HG03520 (cell line): Measurements from ENCODE around the gene LSM3.
"Not testable (repeated sequence)": the region's sequence is repeated elsewhere in the genome, so short reads cannot be mapped to it uniquely, and the experiment has no call there.

Source experiments
- ATAC-seq: cut with Tn5 transposase; IDR thresholded peaks from one replicate; pipeline ENCODE4 v1.9.1; 2021; ENCODE audit warnings: mild to moderate bottlenecking, moderate library complexity; ENCODE audit not compliant: unreplicated experiment

Gene LSM3

DNA sequence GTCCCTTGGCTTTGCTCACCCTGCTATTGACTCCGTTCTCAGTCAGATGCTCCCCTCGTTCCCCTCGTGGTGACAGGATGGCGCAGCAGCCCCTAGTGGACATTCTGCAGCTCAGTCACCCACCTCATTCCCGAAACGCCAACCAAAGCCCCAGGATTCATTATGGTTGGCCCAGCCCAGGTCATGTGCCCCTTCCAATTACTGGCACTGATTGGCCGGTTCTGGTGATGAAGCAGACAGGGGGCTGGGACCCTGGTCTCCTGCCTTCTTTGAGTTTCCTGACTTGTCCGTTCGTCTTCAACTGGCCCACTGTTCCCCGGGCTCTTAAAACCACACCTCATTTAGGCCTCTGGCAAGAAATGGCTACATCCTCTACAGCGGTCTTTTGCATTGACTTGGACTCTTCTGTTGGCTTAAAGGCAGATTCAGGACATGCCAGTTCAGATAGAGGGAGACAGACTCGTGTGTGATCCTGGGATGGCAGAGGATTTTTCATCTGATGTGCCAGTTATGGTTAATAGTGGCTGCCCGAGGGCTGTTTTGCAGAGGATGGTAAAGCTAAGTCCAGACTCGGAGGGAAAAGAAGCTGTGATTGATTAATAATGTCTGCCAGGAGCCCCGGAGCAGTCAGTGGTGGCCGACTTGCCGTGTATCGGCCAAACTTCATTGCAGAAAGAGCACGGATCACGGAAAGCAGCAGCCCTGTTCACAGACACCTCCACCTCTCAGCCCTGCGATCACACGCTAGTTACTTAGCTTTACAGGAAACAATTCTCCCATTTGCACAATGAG lies 37.8 kb downstream of the LSM3 start:
- ATAC-seq: no peak

DNA sequence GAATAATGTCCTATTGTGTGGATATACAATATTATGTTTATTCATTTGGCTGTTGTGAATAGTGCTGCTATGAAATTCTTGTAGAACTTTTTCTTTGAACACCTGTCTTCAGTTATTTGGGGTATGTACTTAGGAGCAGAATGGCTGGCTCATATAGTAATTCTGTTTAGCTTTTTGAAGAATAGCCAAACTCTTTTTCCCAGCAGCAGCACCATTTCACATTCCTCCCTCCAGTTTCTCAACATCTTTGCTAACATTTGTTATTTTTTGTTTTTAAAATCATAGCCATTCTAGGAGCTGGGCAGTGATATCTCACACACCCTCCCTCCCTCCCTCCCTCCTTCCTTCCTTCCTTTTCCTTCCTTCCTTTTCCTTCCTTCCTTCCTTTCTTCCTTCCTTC lies 39.7 kb downstream of the LSM3 start:
- no peak for ATAC-seq

DNA sequence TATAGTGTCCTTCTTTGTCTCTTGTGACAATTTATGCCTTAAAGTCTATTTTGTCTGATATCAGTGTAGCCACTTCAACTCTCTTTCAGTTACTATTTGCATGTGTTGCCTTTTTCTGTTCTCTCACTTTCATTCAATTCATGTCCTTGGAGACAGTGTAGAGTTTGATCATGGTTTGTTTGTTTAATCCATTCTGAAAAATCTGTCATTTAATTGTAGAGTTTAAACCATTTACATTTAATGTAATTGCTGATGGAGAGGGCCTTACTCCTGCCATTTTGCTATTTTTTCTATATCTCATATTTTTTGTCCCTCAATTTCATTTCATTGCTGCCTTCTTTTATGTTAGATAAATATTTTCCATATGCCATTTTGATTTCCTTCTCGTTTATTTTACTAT lies 42.3 kb downstream of the LSM3 start:
- no peak for ATAC-seq

DNA sequence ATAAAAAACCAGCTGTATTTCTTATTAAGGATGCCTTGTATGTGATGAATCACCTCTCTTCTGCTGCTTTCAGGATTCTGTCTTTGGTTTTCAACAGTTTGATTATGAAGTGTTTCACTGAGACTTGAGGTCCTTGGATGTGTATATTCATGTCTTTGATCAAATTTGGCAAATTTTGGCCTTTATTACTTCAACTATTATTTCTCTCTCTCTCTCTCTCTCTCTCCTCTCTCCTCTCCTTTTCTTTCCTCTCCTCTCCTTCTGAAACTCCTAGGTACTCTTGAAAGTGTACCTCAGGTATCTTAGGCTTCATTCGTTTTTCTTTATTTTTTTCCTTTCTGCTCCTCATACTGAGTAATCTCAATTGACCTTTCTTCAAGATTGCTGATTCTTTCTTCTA lies 43.3 kb downstream of the LSM3 start:
- ATAC-seq: no peak

DNA sequence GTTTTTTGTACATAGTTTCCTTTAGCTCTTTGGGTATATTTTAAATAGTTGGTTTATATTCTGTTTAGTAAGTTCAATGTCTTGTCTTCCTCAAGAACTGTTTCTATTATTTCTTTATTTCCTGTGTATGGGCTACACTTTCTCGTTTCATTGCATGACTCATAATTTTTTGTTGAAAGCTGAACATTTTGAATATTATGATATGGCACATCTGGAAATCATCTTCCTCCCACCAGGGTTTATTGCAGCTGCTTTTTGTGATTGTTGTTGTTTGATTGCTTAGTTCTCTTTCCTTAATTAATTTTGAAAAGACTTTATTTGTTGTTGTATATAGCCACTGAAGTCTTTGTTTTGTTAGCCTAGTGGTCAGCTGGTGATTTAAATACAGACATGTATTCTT lies 43.8 kb downstream of the LSM3 start:
- no peak for ATAC-seq

DNA sequence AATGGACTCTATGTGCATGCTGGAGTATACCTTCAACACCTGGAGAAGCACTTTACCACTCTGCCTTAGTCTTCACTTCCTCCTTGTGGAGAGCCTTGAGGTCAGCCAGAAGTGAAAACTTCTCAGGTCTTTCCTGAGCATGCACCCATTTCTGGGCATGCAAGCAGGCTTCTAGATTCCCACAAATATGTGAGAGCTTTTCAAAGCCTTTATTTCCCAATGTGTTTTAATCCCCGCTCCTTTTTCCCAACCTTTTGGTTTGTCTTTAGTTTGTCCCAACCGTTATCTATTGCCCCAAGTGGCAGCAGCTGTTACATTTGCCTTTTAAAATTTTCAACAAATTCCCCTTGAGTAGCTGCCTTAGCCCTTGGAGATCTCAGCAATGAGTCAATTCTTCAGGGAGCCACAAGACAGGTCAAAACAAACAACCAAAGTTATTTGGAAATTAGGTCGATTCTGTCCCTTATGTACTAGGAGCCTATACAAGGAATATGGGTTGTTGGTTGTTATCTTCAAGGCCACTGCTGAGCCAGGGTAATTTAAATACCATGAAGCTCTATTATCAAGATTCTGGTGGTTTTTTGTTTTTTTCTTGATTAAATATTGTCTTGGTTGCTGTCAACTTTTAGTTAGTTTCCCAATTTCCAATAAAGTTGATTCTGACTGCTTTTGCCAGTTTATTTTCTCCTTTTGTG lies 44.4 kb downstream of the LSM3 start:
- ATAC-seq: no peak

DNA sequence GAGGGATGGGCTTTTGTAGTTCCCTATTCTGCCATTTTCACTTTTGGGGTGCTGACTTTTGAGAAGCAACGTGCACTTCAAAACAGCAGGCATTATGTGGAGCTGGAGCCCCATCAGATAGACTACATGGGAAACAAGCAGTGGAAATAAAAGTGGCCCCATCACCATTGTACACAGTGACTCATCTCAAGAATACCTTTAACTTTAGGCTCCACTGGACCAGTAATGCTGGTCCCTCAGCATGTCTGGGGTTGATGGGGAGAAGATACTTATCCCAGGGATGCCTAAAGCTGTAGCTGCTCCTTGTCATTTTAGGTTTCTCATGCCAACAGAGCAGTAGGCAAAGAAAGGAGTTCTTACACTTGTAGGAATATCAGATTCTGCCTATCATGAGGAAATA lies 45.0 kb downstream of the LSM3 start:
- no peak for ATAC-seq

DNA sequence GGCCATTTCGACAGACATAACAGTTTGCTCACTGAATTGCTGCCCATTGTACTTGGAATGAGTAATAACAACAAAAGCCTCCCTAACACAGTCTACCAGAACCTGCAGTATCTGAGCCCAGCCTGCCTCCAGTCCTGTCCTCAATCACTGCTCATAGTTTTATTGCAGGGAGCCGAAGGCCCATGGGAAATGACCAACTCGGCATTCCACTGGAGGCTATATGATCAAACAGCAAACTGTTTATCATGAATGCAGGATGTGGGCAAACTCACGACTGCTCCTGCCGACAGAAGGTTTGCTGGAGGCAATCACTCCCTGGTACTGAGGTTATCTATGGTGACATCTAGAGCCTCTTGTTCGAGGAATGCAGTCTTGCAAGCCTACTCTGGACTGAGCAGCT lies 46.3 kb downstream of the LSM3 start:
- ATAC-seq: no peak

DNA sequence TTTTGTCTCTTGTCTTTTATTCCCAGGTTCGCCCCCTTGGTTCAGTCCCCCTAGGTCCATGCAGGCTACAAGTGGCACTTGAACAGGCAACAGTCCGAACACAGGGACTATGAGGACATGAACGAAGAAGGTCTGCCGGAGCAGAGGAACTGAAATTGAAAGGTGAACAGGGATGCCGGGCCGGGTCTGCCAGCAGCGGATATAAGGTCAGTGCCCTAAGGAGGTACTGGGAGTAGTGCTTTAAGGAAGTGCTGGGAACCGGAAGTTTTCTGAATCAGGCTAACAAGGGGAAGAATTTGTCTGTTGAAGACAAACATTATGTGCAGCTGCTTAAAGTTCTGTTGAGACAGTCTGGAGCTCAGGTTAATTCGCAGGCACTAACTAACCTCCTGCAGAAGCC lies 46.8 kb downstream of the LSM3 start:
- no peak for ATAC-seq

DNA sequence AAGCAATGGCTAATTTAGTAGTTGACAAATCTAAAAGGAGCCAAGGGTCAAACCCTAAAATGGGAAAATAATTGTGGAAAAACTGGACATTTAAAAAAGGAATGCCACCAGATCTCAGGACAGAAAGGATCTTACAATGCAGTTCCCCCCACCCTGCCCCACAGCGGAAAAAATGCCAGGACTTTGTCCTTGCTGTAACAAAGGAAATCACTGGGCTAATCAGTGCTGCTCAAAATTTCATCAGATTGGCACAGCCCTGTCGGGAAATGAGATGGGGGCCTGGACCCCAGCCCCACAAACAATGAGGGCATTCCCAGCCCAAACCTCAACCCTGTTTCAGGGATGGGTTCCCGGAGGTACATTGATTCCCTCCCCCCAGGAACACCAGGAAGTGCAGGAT lies 47.7 kb downstream of the LSM3 start:
- not testable (repeated sequence) for ATAC-seq

DNA sequence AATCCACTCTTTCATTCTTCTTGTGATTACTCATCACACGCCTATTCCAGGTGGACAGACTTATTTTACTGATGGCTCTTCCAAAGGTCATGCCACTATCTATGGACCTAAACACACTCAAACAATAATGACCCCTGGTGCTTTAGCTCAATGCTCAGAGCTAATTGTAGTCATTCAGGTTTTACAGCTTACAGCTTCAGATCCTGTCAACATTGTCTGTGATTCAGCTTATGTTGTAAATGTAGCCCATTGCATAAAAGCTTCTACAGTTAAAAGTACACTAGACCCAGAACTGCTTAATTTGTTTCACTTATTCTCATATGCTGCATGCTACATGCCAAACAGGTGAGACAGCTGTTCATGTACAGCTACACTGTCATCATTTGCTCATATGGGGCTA lies 49.2 kb downstream of the LSM3 start:
- no peak for ATAC-seq

DNA sequence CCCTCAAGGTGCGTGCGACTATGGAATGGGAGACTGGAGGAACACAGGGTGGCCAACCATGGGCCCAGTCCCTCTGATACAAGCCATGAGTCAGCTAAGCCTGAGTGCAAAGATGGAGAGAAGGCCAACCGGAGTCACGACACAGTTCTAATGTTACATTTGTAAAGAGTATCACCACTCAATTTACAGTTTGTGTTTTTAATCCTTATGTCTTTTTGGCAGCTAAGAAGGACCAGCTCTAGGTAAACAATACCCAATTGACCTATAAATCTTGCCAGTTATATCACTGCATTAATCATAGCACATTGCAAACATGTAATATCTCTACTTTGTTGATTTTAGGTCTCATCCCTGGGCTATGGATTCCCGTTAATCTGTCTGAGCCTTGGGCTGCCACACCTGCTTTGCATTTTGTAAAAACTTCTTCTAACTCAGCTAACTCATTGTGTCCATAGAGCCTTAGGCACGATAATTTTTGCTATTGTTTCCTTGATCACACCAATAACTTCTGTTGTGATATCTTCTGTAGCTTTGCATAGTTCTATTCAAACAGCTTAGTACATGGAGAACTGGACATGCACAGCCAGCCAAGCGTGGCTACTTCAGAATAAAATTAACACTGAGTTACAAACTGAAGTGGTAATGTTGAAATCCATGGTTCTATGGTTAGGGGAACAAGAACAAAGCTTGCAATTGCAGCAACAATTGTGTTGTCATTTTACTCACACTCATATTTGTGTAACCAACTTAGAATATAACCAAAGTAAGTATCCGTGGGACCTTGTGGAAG lies 50.3 kb downstream of the LSM3 start:
- ATAC-seq: no peak

DNA sequence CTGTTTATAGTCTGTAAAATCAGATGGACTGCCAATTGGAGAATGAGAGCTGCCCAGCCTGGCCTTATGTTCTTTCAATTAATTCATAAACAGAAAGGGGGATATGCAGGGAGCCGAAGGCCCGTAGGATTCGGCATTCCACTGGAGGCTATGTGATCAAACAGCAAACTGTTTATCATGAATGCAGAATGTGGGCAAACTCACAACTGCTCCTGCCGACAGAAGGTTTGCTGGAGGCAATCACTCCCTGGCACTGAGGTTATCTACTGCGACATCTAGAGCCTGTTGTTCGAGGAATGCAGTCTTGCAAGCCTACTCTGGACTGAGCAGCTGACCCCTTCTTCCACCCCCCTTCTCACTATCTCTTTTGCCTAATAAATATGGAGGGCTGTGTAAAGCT lies 51.1 kb downstream of the LSM3 start:
- not testable (repeated sequence) for ATAC-seq

DNA sequence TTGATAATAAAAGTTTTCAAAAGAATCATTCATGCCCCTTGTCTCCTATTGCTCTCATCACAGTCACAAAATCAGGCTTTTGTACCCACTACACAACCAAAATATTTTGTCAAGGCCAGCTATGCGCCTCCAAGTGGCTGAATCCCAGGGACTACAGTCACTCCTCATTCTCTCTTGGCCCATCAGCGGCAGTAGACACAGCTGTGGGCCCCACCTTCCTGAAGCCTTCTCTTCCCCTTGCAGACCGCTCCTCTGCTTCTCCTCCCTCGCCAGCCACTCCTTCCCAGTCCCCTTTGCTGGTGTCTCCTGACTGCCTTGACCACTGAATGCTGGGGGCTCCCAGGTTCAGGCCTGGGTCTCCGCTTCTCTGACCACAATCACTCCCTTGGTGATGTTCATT lies 52.1 kb downstream of the LSM3 start:
- ATAC-seq: no peak

DNA sequence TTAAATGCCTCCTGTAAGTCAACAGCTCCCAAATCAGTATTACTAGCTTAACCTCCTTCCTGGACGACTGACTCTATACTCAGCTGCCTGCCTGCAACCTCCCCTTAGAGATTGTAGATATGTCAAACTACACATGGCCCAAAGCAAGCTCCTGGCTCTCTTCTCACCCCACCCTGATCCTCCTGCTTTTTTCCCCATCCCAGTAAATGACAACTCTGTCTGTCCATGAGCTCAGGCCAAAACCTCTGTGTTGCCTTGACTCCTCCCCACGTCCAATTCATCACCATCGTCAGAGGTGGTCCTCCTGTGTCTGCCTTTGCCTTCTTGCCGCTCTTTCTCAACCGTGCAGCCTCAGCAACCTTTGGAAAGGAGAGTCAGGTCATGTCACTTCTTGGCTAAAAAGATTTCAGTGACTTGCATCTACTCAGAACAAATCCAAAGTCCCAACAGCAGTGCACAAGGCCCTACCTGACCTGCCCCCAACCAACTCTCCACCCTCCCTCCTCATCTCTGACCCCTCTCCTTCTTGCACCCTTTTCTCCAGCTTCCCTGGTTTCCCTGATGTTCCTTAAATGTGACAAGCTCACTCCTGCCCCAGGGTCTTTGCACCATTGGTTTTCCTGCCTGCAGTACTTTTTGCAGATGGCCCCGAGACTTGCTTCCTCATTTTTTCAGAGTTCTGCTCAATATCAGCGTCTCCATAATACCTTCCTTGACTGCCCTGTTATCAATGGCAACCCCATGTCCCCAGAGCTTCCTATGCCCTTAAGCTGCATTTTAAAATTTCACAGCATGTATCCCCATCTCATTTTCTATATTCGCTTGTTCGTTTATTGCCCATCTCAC lies 52.8 kb downstream of the LSM3 start:
- ATAC-seq: no peak

DNA sequence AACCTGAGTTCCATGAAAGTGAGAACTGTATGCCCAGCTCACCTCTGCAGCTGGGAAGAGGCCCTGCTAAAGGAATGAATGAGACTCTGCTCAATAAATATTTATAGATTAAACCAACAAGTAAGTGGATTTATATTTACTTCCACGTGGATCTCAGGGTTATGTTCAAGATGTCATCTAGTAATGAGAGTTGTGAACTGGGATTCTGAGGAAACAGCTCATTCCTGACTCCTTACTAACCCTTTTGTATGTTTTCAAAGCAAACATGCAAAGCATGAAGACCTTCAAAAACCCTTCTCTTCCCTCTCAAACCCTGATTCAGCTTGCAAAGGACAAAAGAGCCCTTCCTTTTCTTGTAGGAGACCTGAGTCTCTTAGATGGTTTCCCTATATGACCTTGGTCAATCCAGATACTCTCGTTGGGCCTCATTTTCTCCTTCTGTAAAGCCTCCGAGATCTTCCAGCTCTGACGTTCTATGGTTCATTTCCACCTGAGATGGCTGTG lies 53.4 kb downstream of the LSM3 start:
- ATAC-seq: no peak

DNA sequence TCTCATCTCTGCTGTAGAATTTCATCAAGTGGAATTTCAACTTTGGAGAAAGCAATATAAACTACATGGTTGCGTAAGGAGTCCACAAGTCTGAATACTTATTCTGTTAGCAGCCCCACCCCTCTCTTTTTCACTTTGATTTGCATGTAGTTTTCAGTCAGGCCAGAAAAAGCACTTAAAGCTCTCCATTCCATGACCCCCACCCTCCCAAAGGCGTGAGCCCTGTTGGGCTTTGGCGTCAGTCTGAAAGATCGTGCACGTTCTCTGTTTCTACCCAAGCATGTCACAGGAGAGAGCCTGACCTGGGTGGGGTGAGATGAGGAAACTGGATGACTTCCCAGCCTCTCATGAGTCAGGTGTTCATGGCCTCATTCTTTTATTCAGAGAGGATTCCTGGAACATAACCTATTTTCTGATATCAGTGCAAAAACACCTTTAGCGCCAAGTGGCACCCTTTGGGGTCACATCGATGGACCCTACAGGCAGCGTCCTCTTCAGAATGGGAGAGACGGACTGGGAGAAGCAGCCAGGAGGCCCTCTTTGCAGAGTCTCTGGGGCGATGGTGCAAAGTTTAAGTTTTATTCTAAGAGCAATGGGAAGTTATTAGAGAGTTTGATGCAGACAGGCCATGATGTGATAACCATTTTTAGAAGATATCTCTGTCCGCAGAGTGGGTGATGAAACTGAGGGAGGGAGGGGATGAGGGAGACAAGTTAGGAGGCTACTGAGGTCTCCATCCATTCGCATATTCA lies 55.8 kb downstream of the LSM3 start:
- ATAC-seq: no peak

DNA sequence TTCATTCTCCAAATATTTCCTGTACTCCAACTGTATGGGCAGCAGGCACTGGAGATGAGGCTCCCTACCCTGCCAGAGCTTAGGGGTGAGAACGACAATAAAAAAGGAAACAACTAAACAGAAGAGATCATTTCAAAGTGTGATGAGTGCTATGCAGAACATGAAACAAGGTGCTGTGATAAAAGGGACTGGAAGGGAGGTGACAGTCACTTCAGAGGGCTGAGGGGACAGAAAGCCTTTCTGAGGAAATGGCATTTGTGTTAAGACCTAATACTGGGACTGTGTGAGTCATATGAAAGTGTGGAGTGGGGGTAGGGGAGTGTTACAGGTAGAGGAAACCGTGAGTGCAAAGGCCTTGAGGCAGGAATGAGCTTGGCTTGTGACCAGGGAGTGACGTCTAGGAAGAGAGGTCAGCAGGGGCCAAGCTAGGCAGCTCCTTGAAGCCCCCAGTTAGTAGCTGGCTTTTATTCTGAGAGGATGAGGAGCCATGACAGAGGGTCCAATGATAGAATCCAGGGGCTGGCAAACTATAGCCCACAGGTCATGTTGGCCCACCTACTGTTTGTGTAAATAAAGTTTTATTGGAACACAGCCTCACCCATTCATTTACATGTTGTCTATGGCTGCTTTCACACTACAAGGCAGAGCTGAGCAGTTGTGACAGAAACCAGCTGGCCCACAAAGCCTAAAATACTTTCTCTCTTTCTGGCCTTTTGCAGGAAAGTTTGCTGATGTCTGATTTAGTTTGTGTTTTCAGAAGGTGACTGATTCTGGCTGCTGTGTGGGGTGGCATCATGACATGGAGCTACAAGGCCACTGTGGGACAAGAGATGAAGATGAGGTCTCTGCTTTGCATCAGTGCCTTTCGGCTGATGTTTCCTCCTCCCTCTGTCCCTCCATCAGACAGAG lies 56.6 kb downstream of the LSM3 start:
- no peak for ATAC-seq

DNA sequence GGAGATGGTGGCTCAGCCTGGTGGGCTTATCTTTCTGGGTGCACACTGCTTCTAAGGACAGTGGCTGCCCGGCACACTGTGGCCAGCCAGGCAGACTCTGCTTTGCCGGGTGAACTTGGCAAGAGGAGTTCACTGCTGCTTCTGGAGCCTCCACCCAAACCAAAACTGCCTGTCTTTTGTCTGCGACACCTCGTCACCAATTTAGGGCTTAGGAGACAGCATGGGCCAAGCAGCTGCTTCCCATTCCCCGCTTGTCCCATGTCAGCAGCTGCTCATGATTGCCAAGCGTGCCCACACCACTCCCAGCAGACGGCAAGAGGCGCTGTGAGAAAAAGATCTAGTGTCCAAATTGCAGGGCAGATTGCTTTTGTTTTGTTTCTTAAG lies 57.3 kb downstream of the LSM3 start:
- no peak for ATAC-seq
